Smooth muscle cell (in vitro differentiated cells): ENCODE measurements around the gene KIAA0825. TPM values are rescaled to one million over a fixed set of nuclear protein-coding genes. Genes with fewer than 3 reads are reported as not detected.

Experiments
- DNase-seq: peaks from one replicate; lab custom pipeline; 2025; ENCODE audit not compliant: unreplicated experiment; lab: John Stamatoyannopoulos, UW
- H2AFZ ChIP-seq: fragments of 200-600 bp; sonication (generic); 2 replicates; pipeline ENCODE4 v1.6.0; 2016; ENCODE audit warnings: antibody characterized with exemption, low read depth, mild to moderate bottlenecking
- H3F3A ChIP-seq: fragments of 200-600 bp; sonication (generic); 2 replicates; pipeline ENCODE4 v1.6.0; 2017; ENCODE audit warnings: antibody characterized with exemption, low read depth
- H3K27ac ChIP-seq: fragments of 200-600 bp; sonication (generic); 2 replicates; pipeline ENCODE4 v1.5.1; 2016; ENCODE audit warnings: low read depth, mild to moderate bottlenecking
- H3K27me3 ChIP-seq: fragments of 200-600 bp; sonication (generic); 2 replicates; pipeline ENCODE4 v1.6.1; 2016; ENCODE audit warnings: low read depth, mild to moderate bottlenecking
- H3K36me3 ChIP-seq: fragments of 200-600 bp; sonication (generic); 2 replicates; pipeline ENCODE4 v1.5.1; 2016; ENCODE audit warnings: low read depth
- H3K4me1 ChIP-seq: fragments of 200-600 bp; sonication (generic); 2 replicates; pipeline ENCODE4 v1.5.1; 2016; ENCODE audit warnings: low read depth
- H3K4me2 ChIP-seq: fragments of 200-600 bp; sonication (generic); 2 replicates; pipeline ENCODE4 v1.6.0; 2016; ENCODE audit warnings: mild to moderate bottlenecking
- H3K4me3 ChIP-seq: fragments of 200-600 bp; sonication (generic); 2 replicates; pipeline ENCODE4 v1.5.1; 2016; ENCODE audit warnings: mild to moderate bottlenecking
- H3K79me2 ChIP-seq: fragments of 200-600 bp; sonication (generic); 2 replicates; pipeline ENCODE4 v1.6.0; 2016; ENCODE audit warnings: low read depth, mild to moderate bottlenecking
- H3K9ac ChIP-seq: fragments of 200-600 bp; sonication (generic); 2 replicates; pipeline ENCODE4 v1.6.0; 2016; ENCODE audit warnings: low read depth
- H3K9me3 ChIP-seq: fragments of 200-600 bp; sonication (generic); replicated peaks from 2 replicates; pipeline ENCODE4 v1.5.1; 2016; ENCODE audit warnings: low read depth
- H4K20me1 ChIP-seq: fragments of 200-600 bp; sonication (generic); 2 replicates; pipeline ENCODE4 v1.6.0; 2016; ENCODE audit warnings: low read depth
- CTCF ChIP-seq: fragments of 200-600 bp; sonication (generic); IDR thresholded peaks from 2 replicates; pipeline ENCODE4 v1.5.1; 2017; ENCODE audit warnings: borderline replicate concordance, mild to moderate bottlenecking, antibody characterized with exemption; ENCODE audit not compliant: insufficient read depth, poor library complexity, severe bottlenecking
- WGBS: methylation state at CpG from one replicate; pipeline ENCODE4 v1.1.7; 2016; ENCODE audit warnings: low lambda C conversion rate; 5-methylcytosine and 5-hydroxymethylcytosine counted together
- polyA plus RNA-seq: library from polyadenylated mRNA; unstranded; fragments of >200 nt; fragmentation: Nextera tagmentation; extraction: Ambion mirVana; gene quantifications from 2 replicates; pipeline ENCODE4 v1.2.1, GENCODE V29; 2016
- total RNA-seq: library from RNA; depleted of rRNA; stranded (reverse); fragments of >200 nt; gene quantifications from 2 replicates; pipeline ENCODE4 v1.2.3, GENCODE V29; 2014

KIAA0825 gene
- total and polyA plus RNA-seq, 2 experiments from 2014 or later: 1.3 to 3.1 TPM

GRCh38 chr5:94415798-94416197 is 202.6 kb downstream of the KIAA0825 start:
- Histone ChIP-seq H3K9ac (no peak overlapping the region), H3K9me3 (no peaks in the 10 kb centered on the region), H3F3A (no peaks in the 10 kb centered on the region), H3K4me1 (no peaks in the 10 kb centered on the region), H4K20me1 (no peaks in the 10 kb centered on the region), H3K79me2 (no peaks in the 10 kb centered on the region), H3K36me3 (no peaks in the 10 kb centered on the region), H3K4me3 (no peak overlapping the region), H3K27ac (no peak overlapping the region), H3K27me3 (no peaks in the 10 kb centered on the region), H2AFZ (no peak overlapping the region), H3K4me2 (no peak overlapping the region)
- WGBS: 79% methylated on average over 1 of the region's 1 CpG
- no peak for DNase-seq
- no peak for TF ChIP-seq CTCF

GRCh38 chr5:94409440-94409839 is 209.0 kb downstream of the KIAA0825 start:
- no peak for TF ChIP-seq CTCF
- Histone ChIP-seq H3K4me2 (no peak overlapping the region), H2AFZ (no peak overlapping the region), H3K4me3 (no peak overlapping the region), H3F3A (no peaks in the 10 kb centered on the region), H3K4me1 (peaks cover 9% of the 10 kb centered on the region), H3K27ac (no peak overlapping the region), H3K36me3 (no peaks in the 10 kb centered on the region), H3K9me3 (no peaks in the 10 kb centered on the region), H3K9ac (no peak overlapping the region), H3K27me3 (no peaks in the 10 kb centered on the region), H3K79me2 (no peaks in the 10 kb centered on the region), H4K20me1 (no peaks in the 10 kb centered on the region)
- no peak for DNase-seq
- 88% methylated on average over 1 of the region's 1 CpG for whole genome bisulfite sequencing

GRCh38 chr5:94407023-94407422 is 211.4 kb downstream of the KIAA0825 start:
- Histone ChIP-seq H3K79me2 (no peaks in the 10 kb centered on the region), H3K27me3 (no peaks in the 10 kb centered on the region), H3K9me3 (no peaks in the 10 kb centered on the region), H3K36me3 (no peaks in the 10 kb centered on the region), H3F3A (no peaks in the 10 kb centered on the region), H3K4me2 (no peak overlapping the region), H3K4me1 (peaks cover 11% of the 10 kb centered on the region), H2AFZ (no peak overlapping the region), H3K4me3 (no peak overlapping the region), H3K27ac (no peak overlapping the region), H3K9ac (no peak overlapping the region), H4K20me1 (no peaks in the 10 kb centered on the region)
- WGBS: 88% methylated on average over 4 of the region's 4 CpGs
- no peak for DNase-seq
- no peak for TF ChIP-seq CTCF

- H3K4me1 ChIP-seq: peaks cover 11% of the 10 kb centered on the region
- no peak overlapping the region for H3K9ac ChIP-seq
- WGBS: 94% methylated on average over 5 of the region's 5 CpGs
- no peaks in the 10 kb centered on the region for H3K79me2 ChIP-seq
- no peak overlapping the region for H2AFZ ChIP-seq
- no peak overlapping the region for H3K4me3 ChIP-seq
- no peaks in the 10 kb centered on the region for H3K36me3 ChIP-seq
- H3K27ac ChIP-seq: no peak overlapping the region
- no peaks in the 10 kb centered on the region for H4K20me1 ChIP-seq
- no peak for TF ChIP-seq CTCF
- H3K27me3 ChIP-seq: no peaks in the 10 kb centered on the region
- no peak overlapping the region for H3K4me2 ChIP-seq
- no peaks in the 10 kb centered on the region for H3K9me3 ChIP-seq
- DNase-seq: no peak
- no peaks in the 10 kb centered on the region for H3F3A ChIP-seq
Observed at GRCh38 chr5:94403483-94403882, 214.9 kb downstream of the KIAA0825 start.
